HepG2 (cell line): ENCODE data around the gene TMEM220. TPM values are rescaled to one million over a fixed set of nuclear protein-coding genes. Genes with fewer than 3 reads are reported as not detected.

Source experiments
- ATF2 ChIP-seq: sonication (generic); formaldehyde crosslinking; IDR thresholded peaks from 2 replicates; pipeline ENCODE4 v1.4.0; 2020; ENCODE audit warnings: missing genetic modification reagents
- ETS1 ChIP-seq: sonication (generic); formaldehyde crosslinking; IDR thresholded peaks from 2 replicates; pipeline ENCODE4 v1.4.0; 2020; ENCODE audit warnings: missing genetic modification reagents
- GLMP ChIP-seq: sonication (generic); formaldehyde crosslinking; IDR thresholded peaks from 2 replicates; pipeline ENCODE4 v1.9.0; 2021; ENCODE audit warnings: missing genetic modification reagents, mild to moderate bottlenecking, borderline replicate concordance
- HES4 ChIP-seq: sonication (generic); formaldehyde crosslinking; IDR thresholded peaks from 2 replicates; pipeline ENCODE4 v1.9.0; 2021; ENCODE audit warnings: mild to moderate bottlenecking, missing genetic modification reagents, borderline replicate concordance
- JARID2 ChIP-seq: sonication (generic); formaldehyde crosslinking; IDR thresholded peaks from 2 replicates; pipeline ENCODE4 v1.8.1; 2023; ENCODE audit warnings: missing genetic modification reagents, inconsistent platforms; ENCODE audit not compliant: insufficient replicate concordance
- MLXIP ChIP-seq: sonication (generic); formaldehyde crosslinking; IDR thresholded peaks from 2 replicates; pipeline ENCODE4 v1.9.0; 2021; ENCODE audit warnings: missing genetic modification reagents, borderline replicate concordance
- NCOA1 ChIP-seq: sonication (generic); formaldehyde crosslinking; IDR thresholded peaks from 2 replicates; pipeline ENCODE4 v1.9.0; 2021; ENCODE audit warnings: missing genetic modification reagents
- PAWR ChIP-seq: sonication (generic); formaldehyde crosslinking; IDR thresholded peaks from 2 replicates; pipeline ENCODE4 v1.4.0; 2020; ENCODE audit warnings: missing genetic modification reagents, mild to moderate bottlenecking, borderline replicate concordance
- PRDM15 ChIP-seq: sonication (generic); formaldehyde crosslinking; IDR thresholded peaks from 2 replicates; pipeline ENCODE4 v1.4.0; 2020; ENCODE audit warnings: missing genetic modification reagents
- THAP7 ChIP-seq: sonication (generic); formaldehyde crosslinking; IDR thresholded peaks from 2 replicates; pipeline ENCODE4 v1.8.1; 2023; ENCODE audit warnings: mild to moderate bottlenecking, missing genetic modification reagents
- XBP1 ChIP-seq: sonication (generic); formaldehyde crosslinking; IDR thresholded peaks from 2 replicates; pipeline ENCODE4 v1.5.0; 2020; ENCODE audit warnings: missing genetic modification reagents
- ZMAT5 ChIP-seq: sonication (generic); formaldehyde crosslinking; IDR thresholded peaks from 2 replicates; pipeline ENCODE4 v1.5.0; 2020; ENCODE audit warnings: mild to moderate bottlenecking, low read depth, missing genetic modification reagents, borderline replicate concordance
- ZNF30 ChIP-seq: sonication (generic); formaldehyde crosslinking; IDR thresholded peaks from 2 replicates; pipeline ENCODE4 v1.5.0; 2020; ENCODE audit warnings: mild to moderate bottlenecking, missing genetic modification reagents
- polyA plus RNA-seq, 8 experiments: library from polyadenylated mRNA; depleted of rRNA in 3 of 8; stranded (reverse) in 7 of 8; unstranded in 1 of 8; fragments of >200 nt; fragmentation: Illumina TruSeq in 4 of 8; extraction: Trizol in 4 of 8; gene quantifications; 2 replicates each; pipeline versions ENCODE4 v1.2.1 to v1.2.3, GENCODE V29; 2011 to 2016; ENCODE audit warnings: low read depth in 4 of 8, missing spikeins in 1 of 8, mixed read lengths in 1 of 8; ENCODE audit not compliant: insufficient read depth in 1 of 8
- total RNA-seq, 5 experiments: library from RNA; depleted of rRNA; stranded (reverse); fragments of >200 nt; fragmentation: Illumina TruSeq; extraction: Trizol; gene quantifications; 2 replicates each; pipeline ENCODE4 v1.2.3, GENCODE V29; 2016; ENCODE audit warnings: low read depth in 1 of 5

TMEM220 gene
- total and polyA plus RNA-seq, 2 of the 13 experiments (the other 11 are each of a cell fraction or from before 2014, with no cell fraction given) = 1.3 to 2.2 TPM

- TF ChIP-seq PRDM15 (CRISPR knock-in tag) = no peak
- no peak for TF ChIP-seq ZNF30 (CRISPR knock-in tag)
- TF ChIP-seq XBP1 (CRISPR knock-in tag) = no peak
- TF ChIP-seq PAWR (CRISPR knock-in tag) = no peak
- peak; percentile 89 for TF ChIP-seq HES4 (CRISPR knock-in tag)
- TF ChIP-seq GLMP (CRISPR knock-in tag) = no peak
- TF ChIP-seq THAP7 = no peak
- TF ChIP-seq JARID2 (CRISPR knock-in tag) = no peak
- TF ChIP-seq ZMAT5 (CRISPR knock-in tag) = no peak
- TF ChIP-seq ETS1 = no peak
- no peak for TF ChIP-seq MLXIP (CRISPR knock-in tag)
- TF ChIP-seq ATF2 (CRISPR knock-in tag) = no peak
- no peak for TF ChIP-seq NCOA1
Measured at GRCh38 chr17:10729334-10730193, at the start of gene TMEM220 (continued).
